SK-N-SH treated with all-trans-retinoic acid at 6 μM for 48 hours (cell line): ENCODE data around the gene AGAP1.

Experiments
- BACH2 ChIP-seq: fragments of 250-450 bp; sonication (Bioruptor Pico); IDR thresholded peaks from 2 replicates; pipeline ENCODE4 v1.9.0; 2021; ENCODE audit warnings: mild to moderate bottlenecking, borderline replicate concordance
- CREB5 ChIP-seq: fragments of 250-450 bp; sonication (Bioruptor Pico); IDR thresholded peaks from 2 replicates; pipeline ENCODE4 v1.5.1; 2020; ENCODE audit warnings: low read depth, mild to moderate bottlenecking, moderate library complexity
- OSR1 ChIP-seq: fragments of 250-450 bp; sonication (Bioruptor Pico); IDR thresholded peaks from 2 replicates; pipeline ENCODE4 v1.8.0; 2022; ENCODE audit warnings: moderate library complexity, mild to moderate bottlenecking, inconsistent platforms
- RARB ChIP-seq: fragments of 250-450 bp; sonication (Bioruptor Pico); IDR thresholded peaks from 2 replicates; pipeline ENCODE4 v1.8.0; 2021; ENCODE audit warnings: mild to moderate bottlenecking, moderate library complexity
- TOX ChIP-seq: fragments of 250-450 bp; sonication (Bioruptor Pico); IDR thresholded peaks from 2 replicates; pipeline ENCODE4 v1.8.0; 2021; ENCODE audit warnings: mild to moderate bottlenecking, moderate library complexity, borderline replicate concordance
- ZFP3 ChIP-seq: fragments of 250-450 bp; sonication (Bioruptor Pico); IDR thresholded peaks from 2 replicates; pipeline ENCODE4 v1.5.0; 2020; ENCODE audit warnings: mild to moderate bottlenecking, moderate library complexity
- ZNF70 ChIP-seq: fragments of 450-650 bp; formaldehyde crosslinking; IDR thresholded peaks from 2 replicates; pipeline ENCODE4 v1.5.0; 2020; ENCODE audit warnings: mild to moderate bottlenecking, moderate library complexity

GRCh38 chr2:235500761-235501672, 7.2 kb downstream of the AGAP1 start:
- TF ChIP-seq TOX (no peak), BACH2 (CRISPR knock-in tag) (no peak), ZNF70 (CRISPR knock-in tag) (no peak), OSR1 (no peak), RARB (no peak), CREB5 (CRISPR knock-in tag) (no peak), ZFP3 (CRISPR knock-in tag) (no peak)
